SU-DHL-6 (cell line): Measurements from ENCODE around the gene UNG.

Experiments used
- H2AFZ ChIP-seq: fragments of 200-600 bp; sonication (generic); 2 replicates; pipeline ENCODE4 v1.6.1; 2014; ENCODE audit warnings: low read depth, mild to moderate bottlenecking, moderate library complexity, mixed read lengths, antibody characterized with exemption, low read length; ENCODE audit not compliant: severe bottlenecking
- H3F3A ChIP-seq: fragments of 200-600 bp; shearing (Covaris generic); 2 replicates; pipeline ENCODE4 v1.6.0; 2016; ENCODE audit warnings: antibody characterized with exemption, mild to moderate bottlenecking; ENCODE audit not compliant: insufficient read depth
- H3K27ac ChIP-seq: fragments of 200-600 bp; sonication (generic); 2 replicates; pipeline ENCODE4 v1.5.1; 2016; ENCODE audit warnings: low read depth, mild to moderate bottlenecking, low read length, moderate library complexity, mixed read lengths
- H3K27me3 ChIP-seq: fragments of 200-600 bp; sonication (generic), shearing (Covaris generic); 2 replicates; pipeline ENCODE4 v1.6.0; 2014; ENCODE audit warnings: mild to moderate bottlenecking, low read length
- H3K36me3 ChIP-seq: fragments of 200-600 bp; sonication (generic); 2 replicates; pipeline ENCODE4 v1.6.1; 2014; ENCODE audit warnings: mild to moderate bottlenecking, low read length, mixed read lengths
- H3K4me2 ChIP-seq: fragments of 300-600, 200-600 bp; shearing (Covaris generic), sonication (generic); 2 replicates; pipeline ENCODE4 v1.6.0; 2014; ENCODE audit warnings: low read length, low read depth, mild to moderate bottlenecking; ENCODE audit not compliant: poor library complexity, severe bottlenecking
- H3K4me3 ChIP-seq: fragments of 200-600 bp; sonication (generic); 2 replicates; pipeline ENCODE4 v1.5.1; 2014; ENCODE audit warnings: antibody characterized with exemption, low read length, mild to moderate bottlenecking, mixed read lengths; ENCODE audit not compliant: insufficient read depth, poor library complexity, severe bottlenecking
- H3K79me2 ChIP-seq: fragments of 200-600 bp; sonication (generic); 2 replicates; pipeline ENCODE4 v1.6.1; 2014; ENCODE audit warnings: mild to moderate bottlenecking, low read length, moderate library complexity; ENCODE audit not compliant: insufficient read depth
- H3K9ac ChIP-seq: fragments of 200-600 bp; sonication (generic); 2 replicates; pipeline ENCODE4 v1.7.0; 2014; ENCODE audit warnings: mild to moderate bottlenecking, low read length
- H3K9me2 ChIP-seq: fragments of 200-600 bp; sonication (generic); replicated peaks from 2 replicates; pipeline ENCODE4 v1.6.1; 2014; ENCODE audit warnings: low read length; ENCODE audit not compliant: insufficient read depth
- H3K9me3 ChIP-seq: fragments of 200-600 bp; sonication (generic); 2 replicates; pipeline ENCODE4 v1.6.1; 2014; ENCODE audit warnings: low read length, mixed read lengths; ENCODE audit not compliant: insufficient read depth
- H4K20me1 ChIP-seq: fragments of 200-600 bp; sonication (generic); 2 replicates; pipeline ENCODE4 v1.6.1; 2014; ENCODE audit warnings: low read depth, mild to moderate bottlenecking, antibody characterized with exemption, low read length, moderate library complexity, mixed read lengths
- CTCF ChIP-seq: fragments of 200-600 bp; sonication (generic); IDR thresholded peaks from one replicate; pipeline ENCODE4 v1.5.1; 2017; ENCODE audit warnings: antibody characterized with exemption, mild to moderate bottlenecking, low read length, moderate library complexity; ENCODE audit not compliant: insufficient read depth, poor library complexity, severe bottlenecking
- EZH2phosphoT487 ChIP-seq: fragments of 200-600 bp; sonication (generic), shearing (Covaris generic); conservative IDR thresholded peaks from 2 replicates; pipeline ENCODE4 v1.6.1; 2018; ENCODE audit warnings: mild to moderate bottlenecking, antibody characterized with exemption, low read length, moderate library complexity, mixed read lengths

Gene UNG

GRCh38 chr12:109113661-109114321, 16.4 kb downstream of the UNG start:
- H3K27ac ChIP-seq: no peak overlapping the region
- H3K4me3 ChIP-seq: no peak overlapping the region
- no peaks in the 10 kb centered on the region for H3K9me2 ChIP-seq
- no peaks in the 10 kb centered on the region for H4K20me1 ChIP-seq
- H3K79me2 ChIP-seq: no peaks in the 10 kb centered on the region
- H3K27me3 ChIP-seq: no peaks in the 10 kb centered on the region
- H2AFZ ChIP-seq: no peak overlapping the region
- H3K9me3 ChIP-seq: no peaks in the 10 kb centered on the region
- H3K9ac ChIP-seq: no peak overlapping the region
- 0 out of 2 replicates have a peak, but pooled peaks cover 3% of the 10 kb centered on the region for H3F3A ChIP-seq
- no peaks in the 10 kb centered on the region for H3K36me3 ChIP-seq
- H3K4me2 ChIP-seq: no peak overlapping the region
- no peak for TF ChIP-seq CTCF
- no peak for TF ChIP-seq EZH2phosphoT487

- Histone ChIP-seq H3K9me2 (no peaks in the 10 kb centered on the region), H2AFZ (no peak overlapping the region), H3K27me3 (no peaks in the 10 kb centered on the region), H3K9ac (no peak overlapping the region), H3K36me3 (no peaks in the 10 kb centered on the region), H3K4me3 (no peak overlapping the region), H4K20me1 (no peaks in the 10 kb centered on the region), H3K9me3 (no peaks in the 10 kb centered on the region), H3F3A (no peaks in the 10 kb centered on the region), H3K79me2 (no peaks in the 10 kb centered on the region), H3K4me2 (no peak overlapping the region), H3K27ac (no peak overlapping the region)
- TF ChIP-seq EZH2phosphoT487 (no peak), CTCF (no peak)
Measured at GRCh38 chr12:109114644-109115043, 17.2 kb downstream of the UNG start.

GRCh38 chr12:109115404-109115757, 18.0 kb downstream of the UNG start:
- H3K4me3 ChIP-seq: no peak overlapping the region
- H3F3A ChIP-seq: no peaks in the 10 kb centered on the region
- H3K9me2 ChIP-seq: no peaks in the 10 kb centered on the region
- no peak overlapping the region for H2AFZ ChIP-seq
- no peak overlapping the region for H3K27ac ChIP-seq
- no peaks in the 10 kb centered on the region for H3K36me3 ChIP-seq
- H3K9me3 ChIP-seq: no peaks in the 10 kb centered on the region
- TF ChIP-seq EZH2phosphoT487 (no peak), CTCF (no peak)
- no peak overlapping the region for H3K9ac ChIP-seq
- no peaks in the 10 kb centered on the region for H3K79me2 ChIP-seq
- H4K20me1 ChIP-seq: no peaks in the 10 kb centered on the region
- no peaks in the 10 kb centered on the region for H3K27me3 ChIP-seq
- no peak overlapping the region for H3K4me2 ChIP-seq
